H1 (cell line): ENCODE results near the gene ZNF423. TPM values are rescaled to one million over a fixed set of nuclear protein-coding genes. Genes with fewer than 3 reads are reported as not detected.

ENCODE experiments used
- CTCF ChIA-PET: fragments of 300-600 bp; sonication (Branson Sonifier 250); formaldehyde crosslinking; loops from one replicate; lab custom pipeline; 2021; ENCODE audit not compliant: partially characterized antibody; lab: Charles Lee
- POLR2A ChIA-PET: fragments of 300-600 bp; sonication (Branson Sonifier 250); formaldehyde crosslinking; loops from one replicate; lab custom pipeline; 2021; ENCODE audit warnings: inconsistent platforms; ENCODE audit not compliant: partially characterized antibody; lab: Charles Lee
- DNase-seq, 2 experiments: peaks; one replicate each; pipeline versions ENCODE4 v3.0.0 to v3.0.0-alpha.2; 2010 to 2022; ENCODE audit warnings: low spot score in 2 of 2, low read depth in 1 of 2, mixed read lengths in 1 of 2
- FAIRE-seq: peaks from 2 replicates; lab custom pipeline; 2011; peaks lifted over from hg19 to GRCh38; lab: Jason Lieb, UNC
- H2AFZ ChIP-seq: 2 replicates; pipeline ENCODE4 v1.8.1; 2012; ENCODE audit warnings: low read length, inconsistent platforms
- H2AK5ac ChIP-seq: 2 replicates; pipeline ENCODE4 v1.6.1; 2013; ENCODE audit warnings: low read depth, low read length
- H2BK120ac ChIP-seq: replicated peaks from 2 replicates; pipeline ENCODE3; 2013; ENCODE audit warnings: low read depth, low read length, inconsistent platforms
- H2BK12ac ChIP-seq: 2 replicates; pipeline ENCODE4 v1.6.1; 2013; ENCODE audit warnings: low read depth, low read length
- H2BK15ac ChIP-seq: 2 replicates; pipeline ENCODE4 v1.6.1; 2013; ENCODE audit warnings: low read length
- H2BK20ac ChIP-seq: 2 replicates; pipeline ENCODE4 v1.6.1; 2013; ENCODE audit warnings: low read length
- H2BK5ac ChIP-seq: 2 replicates; pipeline ENCODE4 v1.6.1; 2013; ENCODE audit warnings: low read depth, low read length
- H3K14ac ChIP-seq: 2 replicates; pipeline ENCODE4 v1.6.1; 2013; ENCODE audit warnings: inconsistent platforms; ENCODE audit not compliant: insufficient read length
- H3K18ac ChIP-seq: 2 replicates; pipeline ENCODE4 v1.6.1; 2013; ENCODE audit warnings: low read length; ENCODE audit errors: extremely low read depth
- H3K23ac ChIP-seq: 2 replicates; pipeline ENCODE4 v1.6.1; 2013; ENCODE audit warnings: inconsistent platforms; ENCODE audit not compliant: insufficient read length
- H3K23me2 ChIP-seq: 2 replicates; pipeline ENCODE4 v1.6.1; 2013; ENCODE audit warnings: low read depth, low read length
- H3K27ac ChIP-seq: 2 replicates; pipeline ENCODE4 v1.6.1; 2011; ENCODE audit warnings: low read depth, low read length, inconsistent platforms
- H3K27me3 ChIP-seq, 4 experiments: replicated peaks in 1 of 4; 1 replicate in 1 of 4; 2 replicates in 3 of 4; pipeline versions ENCODE4 v1.6.1 to v1.8.1; 2011 to 2013; ENCODE audit warnings: low read length in 3 of 4, mild to moderate bottlenecking in 3 of 4, inconsistent platforms in 2 of 4, mixed read lengths in 2 of 4, moderate library complexity in 1 of 4; ENCODE audit not compliant: control insufficient read depth in 3 of 4, insufficient read depth in 3 of 4; ENCODE audit errors: extremely low read depth in 1 of 4
- H3K36me3 ChIP-seq, 4 experiments: 2 replicates each; pipeline versions ENCODE4 v1.6.1 to v1.8.1; 2011 to 2013; ENCODE audit warnings: mild to moderate bottlenecking in 4 of 4, low read length in 3 of 4, moderate library complexity in 2 of 4, control low read depth in 1 of 4, inconsistent platforms in 1 of 4; ENCODE audit not compliant: insufficient read depth in 4 of 4, control insufficient read depth in 2 of 4
- H3K4ac ChIP-seq: replicated peaks from 2 replicates; pipeline ENCODE3; 2013; ENCODE audit warnings: low read length, low read depth, mixed read lengths, inconsistent platforms; ENCODE audit not compliant: insufficient read length
- H3K4me1 ChIP-seq, 4 experiments: replicated peaks in 1 of 4; 1 replicate in 1 of 4; 2 replicates in 3 of 4; pipeline versions ENCODE4 v1.6.1 to v1.8.1; 2011 to 2013; ENCODE audit warnings: low read length in 3 of 4, inconsistent platforms in 2 of 4, mixed read lengths in 1 of 4; ENCODE audit not compliant: insufficient read depth in 4 of 4, control insufficient read depth in 3 of 4
- H3K4me2 ChIP-seq, 2 experiments: 2 replicates each; pipeline versions ENCODE4 v1.6.1 to v1.8.1; 2011 to 2013; ENCODE audit warnings: low read depth in 2 of 2, low read length in 2 of 2, control low read depth in 1 of 2, inconsistent platforms in 1 of 2, mild to moderate bottlenecking in 1 of 2; ENCODE audit not compliant: insufficient read depth in 1 of 2
- H3K4me3 ChIP-seq, 4 experiments: fragments of 200-600, 300-600 bp in 1 of 4; sonication (generic), shearing (Covaris generic), sonication (Bioruptor Twin) in 1 of 4; 2 replicates each; pipeline versions ENCODE4 v1.5.1 to v1.8.1; 2011 to 2016; ENCODE audit warnings: low read length in 4 of 4, low read depth in 3 of 4, control low read depth in 2 of 4, inconsistent platforms in 2 of 4, mild to moderate bottlenecking in 2 of 4, mixed read lengths in 1 of 4, moderate library complexity in 1 of 4; ENCODE audit not compliant: insufficient read depth in 2 of 4; ENCODE audit errors: extremely low read depth in 1 of 4
- H3K56ac ChIP-seq: replicated peaks from 2 replicates; pipeline ENCODE3; 2013; ENCODE audit warnings: low read depth, mild to moderate bottlenecking, mixed read lengths, low read length, inconsistent platforms; ENCODE audit not compliant: insufficient read length
- H3K79me1 ChIP-seq: 2 replicates; pipeline ENCODE4 v1.6.1; 2013; ENCODE audit warnings: low read depth, low read length, control low read depth
- H3K79me2 ChIP-seq, 2 experiments: 2 replicates each; pipeline versions ENCODE4 v1.6.1 to v1.8.1; 2012 to 2013; ENCODE audit warnings: low read length in 2 of 2, mild to moderate bottlenecking in 2 of 2, inconsistent platforms in 1 of 2; ENCODE audit not compliant: insufficient read depth in 2 of 2, control insufficient read depth in 1 of 2
- H3K9ac ChIP-seq, 4 experiments: replicated peaks in 1 of 4; 1 replicate in 1 of 4; 2 replicates in 3 of 4; pipeline versions ENCODE4 v1.6.1 to v1.8.1; 2011 to 2013; ENCODE audit warnings: low read depth in 3 of 4, low read length in 3 of 4, control low read depth in 2 of 4, mild to moderate bottlenecking in 2 of 4, moderate library complexity in 2 of 4, inconsistent platforms in 1 of 4; ENCODE audit errors: extremely low read depth in 1 of 4
- H3K9me3 ChIP-seq, 2 experiments: 2 replicates each; pipeline versions ENCODE4 v1.6.1 to v1.8.1; 2012 to 2013; ENCODE audit warnings: mild to moderate bottlenecking in 2 of 2, moderate library complexity in 2 of 2, control low read depth in 1 of 2, inconsistent platforms in 1 of 2, low read depth in 1 of 2, low read length in 1 of 2, mixed read lengths in 1 of 2; ENCODE audit not compliant: insufficient read depth in 2 of 2
- H4K20me1 ChIP-seq, 2 experiments: replicated peaks in 1 of 2; 2 replicates each; pipeline versions ENCODE3 to v1.8.1; 2011 to 2013; ENCODE audit warnings: inconsistent platforms in 2 of 2, low read length in 2 of 2, mild to moderate bottlenecking in 1 of 2; ENCODE audit not compliant: insufficient read depth in 2 of 2, control insufficient read depth in 1 of 2
- H4K5ac ChIP-seq: 2 replicates; pipeline ENCODE4 v1.6.1; 2013; ENCODE audit warnings: low read length, low read depth, mixed read lengths, inconsistent platforms; ENCODE audit not compliant: insufficient read length
- H4K8ac ChIP-seq: 2 replicates; pipeline ENCODE4 v1.8.0; 2013; ENCODE audit warnings: mild to moderate bottlenecking, moderate library complexity, low read length, inconsistent platforms; ENCODE audit not compliant: insufficient read depth; ENCODE audit errors: extremely low read depth
- H4K91ac ChIP-seq: replicated peaks from 2 replicates; pipeline ENCODE3; 2013; ENCODE audit warnings: low read length, mixed read lengths, inconsistent platforms; ENCODE audit not compliant: insufficient read length
- BACH1 ChIP-seq: IDR thresholded peaks from 2 replicates; pipeline ENCODE4 v1.6.1; 2012; ENCODE audit warnings: low read length, improper control_type of control experiment
- MAX ChIP-seq: IDR thresholded peaks from 2 replicates; pipeline ENCODE4 v1.6.1; 2012; ENCODE audit warnings: inconsistent platforms
- TBP ChIP-seq: IDR thresholded peaks from 2 replicates; pipeline ENCODE4 v1.6.1; 2011; ENCODE audit warnings: low read depth, low read length, improper control_type of control experiment
- YY1 ChIP-seq: IDR thresholded peaks from 2 replicates; pipeline ENCODE4 v1.6.1; 2011; ENCODE audit warnings: low read depth, mild to moderate bottlenecking, low read length
- WGBS, 2 experiments: shearing (Covaris generic) in 1 of 2; methylation state at CpG; one replicate each; pipeline versions ENCODE4 v1.1.6 to v1.1.7; 2013 to 2015; ENCODE audit warnings: low lambda C conversion rate in 2 of 2, mixed read lengths in 2 of 2, inconsistent platforms in 1 of 2, low coverage in 1 of 2, missing lambda C conversion rate in 1 of 2; ENCODE audit not compliant: insufficient replicate concordance in 2 of 2, insufficient coverage in 1 of 2, insufficient read length in 1 of 2; ENCODE audit errors: extremely low coverage in 1 of 2, missing lambda C conversion rate in 1 of 2; 5-methylcytosine and 5-hydroxymethylcytosine counted together
- polyA plus RNA-seq, 7 experiments: library from polyadenylated mRNA; depleted of rRNA in 3 of 7; stranded (reverse) in 5 of 7; unstranded in 2 of 7; fragments of >200 nt in 5 of 7; fragments of 200-250 nt in 2 of 7; gene quantifications; 1 replicate in 5 of 7; 2 replicates in 1 of 7; 4 replicates in 1 of 7; pipeline versions ENCODE4 v1.2.1 to v1.2.3, GENCODE V29; 2011 to 2013; ENCODE audit warnings: missing spikeins in 2 of 7, mixed read lengths in 2 of 7
- total RNA-seq: library from RNA; stranded (reverse); fragmentation: NEBNext Ultra II Directional; extraction: Animal tissue kit (Norgen Biotek cat#: 25700); gene quantifications from 2 replicates; pipeline ENCODE4 v1.2.1, GENCODE V29; 2021

The ZNF423 gene
- total and polyA plus RNA-seq, 2 of the 8 experiments (the other 6 are each of a cell fraction or from before 2014, with no cell fraction given), result 38.2 to 52.3 TPM

- Histone ChIP-seq H2BK12ac (no peak overlapping the region), H3K4me2 (no peak overlapping the region), H3K79me1 (peaks cover 2% of the 10 kb centered on the region), H2BK5ac (no peak overlapping the region), H3K4ac (no peak overlapping the region), H3K23me2 (peaks cover 1% of the 10 kb centered on the region; the same call in 1 of the 2 replicates), H3K4me1 (peaks cover 3 to 10% (median 4%) of the 10 kb centered on the region in 4 experiments), H3K27me3 (no peaks in the 10 kb centered on the region; a peak in 1 of 7 replicates), H3K14ac (no peak overlapping the region), H3K18ac (no peak overlapping the region), H3K23ac (no peak overlapping the region), H3K79me2 (no peaks in the 10 kb centered on the region), H2BK20ac (no peak overlapping the region), H3K27ac (no peak overlapping the region), H3K36me3 (no peaks in the 10 kb centered on the region), H2BK15ac (no peak overlapping the region), H3K56ac (no peak overlapping the region), H4K20me1 (no peaks in the 10 kb centered on the region), H2BK120ac (no peak overlapping the region), H4K8ac (no peak overlapping the region), H3K4me3 (no peak overlapping the region), H2AK5ac (no peak overlapping the region), H3K9ac (no peak overlapping the region), H3K9me3 (no peaks in the 10 kb centered on the region), H4K5ac (no peak overlapping the region), H2AFZ (no peak overlapping the region), H4K91ac (no peak overlapping the region)
- DNase-seq (no peak), FAIRE-seq (no peak)
- POLR2A ChIA-PET, result interaction anchor here (1.3 kb wide), 1 partner anchor 10 kb away, joined by 4 read pairs; no protein-coding TSS in a partner anchor
- TF ChIP-seq MAX, result no peak
- TF ChIP-seq TBP, result no peak
- no peak for TF ChIP-seq YY1
- TF ChIP-seq BACH1, result no peak
- CTCF ChIA-PET, result interaction anchor here (0.5 to 6.2 kb wide), 8 partner anchors 9 to 33 kb away, joined by 3 to 53 read pairs (median 6); no protein-coding TSS in a partner anchor
- WGBS, 2 experiments, result 83% methylated on average over 6 of the region's 6 CpGs; no CpG with 5 or more reads in 1 of the 2 experiments
Observed at GRCh38 chr16:49566432-49566831, 289.5 kb downstream of the ZNF423 start.
